Activated CD8-positive, alpha-beta memory T cell treated with anti-CD3 and anti-CD28 coated beads, Interleukin-2, amount 10 ng/mL, durations not matched to agents 7 days and 5 days (primary cell): ENCODE results near the gene NPPA. TPM values are rescaled to one million over a fixed set of nuclear protein-coding genes. Genes with fewer than 3 reads are reported as not detected.

Experiments used
- ATAC-seq: fragments of 150-1000 bp; cut with Tn5 transposase; one replicate; pipeline ENCODE4 v1.10.0; 2021; ENCODE audit warnings: moderate library complexity
- CTCF ChIA-PET: fragments of 350-600 bp; sonication (Branson Sonifier 250); formaldehyde crosslinking; loops from one replicate; lab custom pipeline; 2021; ENCODE audit warnings: antibody characterized with exemption; lab: Charles Lee
- DNase-seq: peaks from one replicate; pipeline ENCODE4 v3.0.0-alpha.2; 2020
- H3K27ac Mint-ChIP-seq: one replicate; pipeline ENCODE4 v1.8.0; 2021; ENCODE audit warnings: mild to moderate bottlenecking, mixed read lengths
- H3K27me3 Mint-ChIP-seq: one replicate; pipeline ENCODE4 v1.8.0; 2021; ENCODE audit warnings: mixed read lengths
- H3K36me3 Mint-ChIP-seq: one replicate; pipeline ENCODE4 v1.8.0; 2021; ENCODE audit warnings: mild to moderate bottlenecking, mixed read lengths
- H3K4me1 Mint-ChIP-seq: one replicate; pipeline ENCODE4 v1.8.0; 2021; ENCODE audit warnings: mixed read lengths
- H3K4me3 Mint-ChIP-seq: one replicate; pipeline ENCODE4 v1.8.0; 2021; ENCODE audit warnings: mild to moderate bottlenecking, moderate library complexity, mixed read lengths
- H3K9me3 Mint-ChIP-seq: one replicate; pipeline ENCODE4 v1.8.0; 2022; ENCODE audit warnings: low read depth, mixed read lengths
- total RNA-seq, 2 experiments: library from RNA; stranded (reverse); gene quantifications; one replicate each; pipeline ENCODE4 v1.2.3, GENCODE V29; 2021

Gene NPPA
- total RNA-seq, 2 experiments from 2014 or later = not detected

DNA sequence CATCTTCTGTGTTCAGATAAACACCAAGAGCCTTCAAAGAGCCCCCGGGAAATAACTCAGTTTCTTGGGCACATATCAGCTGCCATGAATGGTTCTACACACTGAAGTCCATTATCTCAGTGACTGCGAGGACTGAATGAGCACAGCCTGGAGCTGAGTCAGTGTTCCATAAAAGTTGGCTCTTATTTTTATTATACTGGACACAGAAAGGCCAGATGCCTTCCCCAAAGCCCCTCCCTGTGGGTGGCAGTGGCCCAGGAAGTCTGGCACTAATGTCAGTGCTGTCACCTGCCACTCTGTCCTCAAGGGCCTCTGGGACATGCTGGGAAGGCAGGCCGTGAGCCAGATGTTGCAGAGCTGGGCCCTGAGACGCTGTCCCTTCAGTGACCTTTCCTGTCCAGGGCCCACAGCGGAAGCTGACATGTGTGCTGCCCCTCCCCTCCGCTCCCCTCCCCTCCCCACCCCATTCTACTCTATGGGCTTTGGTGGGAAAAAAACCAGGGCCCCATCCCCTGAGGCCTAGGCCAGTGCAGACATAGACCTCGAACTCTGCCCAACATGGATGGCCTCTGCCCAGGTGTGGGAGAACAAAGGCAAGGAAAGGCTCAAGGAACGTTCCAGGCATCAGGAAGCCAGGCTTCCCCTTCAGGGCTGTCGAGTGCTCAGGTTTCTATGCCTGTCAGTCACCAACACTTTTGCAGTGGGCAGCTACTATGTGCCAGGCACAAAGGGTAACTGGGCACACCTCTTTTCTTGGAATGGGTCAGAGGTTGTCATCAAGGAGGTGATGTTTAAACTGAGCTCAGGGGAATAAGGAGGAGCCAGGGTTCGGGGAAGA, 33.5 kb upstream of the NPPA start:
- ATAC-seq (no peak), DNase-seq (no peak)
- H3K36me3 Mint-ChIP-seq = no peaks in the 10 kb centered on the region
- H3K4me3 Mint-ChIP-seq = no peak overlapping the region
- H3K27me3 Mint-ChIP-seq = peaks cover 10% of the 10 kb centered on the region
- CTCF ChIA-PET = interaction anchor here (1.1 kb wide), 1 partner anchor 8 kb away, joined by 3 read pairs; no protein-coding TSS in a partner anchor
- no peaks in the 10 kb centered on the region for H3K9me3 Mint-ChIP-seq
- H3K4me1 Mint-ChIP-seq = no peaks in the 10 kb centered on the region
- no peak overlapping the region for H3K27ac Mint-ChIP-seq

DNA sequence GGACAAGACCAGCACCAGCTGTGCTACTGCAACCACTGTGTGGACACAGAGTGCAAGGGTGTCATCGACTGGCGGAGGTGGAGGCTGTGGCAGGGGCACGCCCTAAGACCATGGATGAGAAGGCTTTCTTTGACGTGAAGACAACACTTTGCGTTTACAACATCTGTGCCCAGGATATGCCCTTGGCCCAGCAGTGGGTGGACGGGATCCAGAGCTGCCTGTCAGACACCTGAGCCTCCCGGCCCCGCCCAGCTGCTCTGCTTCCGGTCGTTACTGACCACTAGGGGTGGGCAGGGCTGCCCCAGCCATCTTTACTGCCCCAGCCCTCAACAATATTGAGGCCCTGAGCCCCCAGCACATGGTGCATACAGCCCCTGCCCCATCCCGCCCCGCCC, 32.6 kb upstream of the NPPA start:
- H3K36me3 Mint-ChIP-seq = no peaks in the 10 kb centered on the region
- CTCF ChIA-PET = interaction anchor here (0.6 kb wide), 1 partner anchor 27 kb away, joined by 3 read pairs; no protein-coding TSS in a partner anchor
- no peak overlapping the region for H3K4me3 Mint-ChIP-seq
- no peaks in the 10 kb centered on the region for H3K4me1 Mint-ChIP-seq
- no peak overlapping the region for H3K27ac Mint-ChIP-seq
- H3K9me3 Mint-ChIP-seq = no peaks in the 10 kb centered on the region
- ATAC-seq (no peak), DNase-seq (no peak)
- H3K27me3 Mint-ChIP-seq = peaks cover 8% of the 10 kb centered on the region

DNA sequence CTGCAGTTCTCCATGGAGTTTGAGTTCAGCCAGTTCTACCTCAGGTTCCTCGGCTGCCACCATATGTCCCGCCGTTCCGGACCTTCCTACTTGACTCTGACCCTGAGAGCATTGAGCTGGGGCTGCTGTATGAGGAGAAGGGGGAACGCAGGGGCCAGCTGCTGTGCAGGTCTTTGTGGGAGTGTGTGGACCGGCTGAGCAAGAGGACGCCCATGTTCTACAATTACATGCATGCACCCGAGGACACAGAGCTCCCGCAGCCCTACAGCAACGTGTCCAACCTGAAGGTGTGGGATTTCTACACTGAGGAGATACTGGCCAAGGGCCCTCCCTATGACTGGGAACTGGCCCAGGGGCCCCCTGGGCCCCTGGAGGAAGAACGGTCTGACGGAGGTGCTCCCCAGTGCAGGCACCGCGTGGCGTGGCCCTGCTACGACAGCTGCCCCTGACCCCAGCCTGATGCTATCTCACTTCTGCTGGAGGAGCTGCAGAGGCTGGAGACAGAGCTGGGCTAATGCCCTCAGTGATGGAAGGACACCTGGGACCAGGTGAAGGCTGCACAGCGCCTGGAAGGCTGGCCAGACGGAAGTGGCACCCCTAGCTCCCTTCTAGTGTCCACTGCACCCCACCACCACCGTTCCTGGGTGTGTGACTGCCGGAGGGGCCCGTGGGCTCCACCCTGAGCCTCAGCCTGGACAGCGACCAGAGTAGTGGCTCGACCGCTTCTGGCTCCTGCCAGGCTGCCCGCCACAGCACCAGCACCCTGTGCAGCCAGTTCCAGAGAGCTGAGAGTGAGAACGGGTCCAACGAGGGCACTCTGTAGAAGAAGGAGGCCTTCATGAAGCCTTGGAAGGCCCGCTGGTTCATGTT, 32.0 kb upstream of the NPPA start:
- ATAC-seq = no peak
- H3K9me3 Mint-ChIP-seq = no peaks in the 10 kb centered on the region
- no peaks in the 10 kb centered on the region for H3K4me1 Mint-ChIP-seq
- no peaks in the 10 kb centered on the region for H3K36me3 Mint-ChIP-seq
- CTCF ChIA-PET = interaction anchor here (0.6 kb wide), 1 partner anchor 28 kb away, joined by 3 read pairs; no protein-coding TSS in a partner anchor
- peaks cover 8% of the 10 kb centered on the region for H3K27me3 Mint-ChIP-seq
- DNase-seq = no peak
- H3K4me3 Mint-ChIP-seq = no peak overlapping the region
- H3K27ac Mint-ChIP-seq = no peak overlapping the region

DNA sequence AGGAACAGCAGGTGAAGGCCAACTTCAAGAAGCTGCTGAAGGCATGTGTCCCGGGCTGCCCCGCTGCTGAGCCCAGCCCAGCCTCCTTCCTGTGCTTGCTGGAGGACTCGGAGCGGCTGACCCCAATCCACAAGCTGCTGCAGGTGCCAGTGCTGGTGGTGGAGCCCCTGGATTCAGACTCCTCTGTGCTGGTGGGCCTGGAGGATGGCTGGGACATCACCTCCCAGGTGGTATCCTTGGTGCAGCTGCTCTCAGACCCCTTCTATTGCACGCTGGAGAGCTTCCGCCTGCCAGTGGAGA, 31.3 kb upstream of the NPPA start:
- Mint-ChIP-seq H3K36me3 (no peaks in the 10 kb centered on the region), H3K27ac (no peak overlapping the region), H3K4me3 (no peak overlapping the region), H3K4me1 (no peaks in the 10 kb centered on the region), H3K9me3 (no peaks in the 10 kb centered on the region), H3K27me3 (peaks cover 8% of the 10 kb centered on the region)
- DNase-seq (no peak), ATAC-seq (no peak)
- CTCF ChIA-PET = no interaction called here

DNA sequence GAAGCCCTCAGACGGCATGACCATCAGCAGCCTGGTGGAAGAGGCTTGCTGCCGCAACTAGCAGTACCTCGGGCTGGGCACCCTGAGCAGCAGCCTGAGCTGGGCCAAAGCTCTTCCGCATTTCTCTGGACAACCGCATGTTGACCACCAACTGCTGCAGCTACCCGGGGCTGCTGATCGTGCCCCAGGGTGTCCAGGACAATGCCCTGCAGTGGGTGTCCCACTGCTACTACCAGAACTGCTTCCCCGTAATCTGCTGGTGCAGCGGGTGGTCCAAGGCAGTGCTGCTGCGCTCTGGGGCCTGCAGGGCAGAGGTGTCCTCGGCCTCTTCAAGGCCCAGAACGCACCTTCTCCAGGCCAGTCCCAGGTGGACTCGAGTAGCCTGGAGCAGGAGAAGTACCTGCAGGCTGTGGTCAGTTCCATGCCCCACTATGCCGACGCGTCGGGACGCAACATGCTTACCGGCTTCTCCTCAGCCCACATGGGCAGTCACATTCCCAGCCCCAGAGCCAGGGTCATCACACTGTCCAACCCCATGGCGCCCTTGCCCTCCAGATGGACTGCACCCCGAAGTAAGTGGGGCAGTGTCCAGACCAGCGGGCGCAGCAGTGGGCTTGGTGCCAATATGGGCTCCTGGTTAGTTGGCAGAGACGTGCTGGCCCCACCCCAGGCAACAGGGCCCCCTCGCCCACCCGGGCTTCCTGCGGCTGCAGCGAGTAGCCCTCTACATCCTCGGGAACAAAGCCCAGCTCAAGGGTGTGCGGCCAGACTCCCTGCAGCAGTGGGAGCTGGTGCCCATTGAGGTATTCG, 30.7 kb upstream of the NPPA start:
- Mint-ChIP-seq H3K4me1 (no peaks in the 10 kb centered on the region), H3K27ac (no peak overlapping the region), H3K9me3 (no peaks in the 10 kb centered on the region), H3K4me3 (no peak overlapping the region), H3K27me3 (peaks cover 11% of the 10 kb centered on the region), H3K36me3 (no peaks in the 10 kb centered on the region)
- DNase-seq (no peak), ATAC-seq (no peak)
- CTCF ChIA-PET = interaction anchor here (0.8 to 1.0 kb wide), 2 partner anchors 40 to 93 kb away, joined by 3 read pairs; no protein-coding TSS in a partner anchor

DNA sequence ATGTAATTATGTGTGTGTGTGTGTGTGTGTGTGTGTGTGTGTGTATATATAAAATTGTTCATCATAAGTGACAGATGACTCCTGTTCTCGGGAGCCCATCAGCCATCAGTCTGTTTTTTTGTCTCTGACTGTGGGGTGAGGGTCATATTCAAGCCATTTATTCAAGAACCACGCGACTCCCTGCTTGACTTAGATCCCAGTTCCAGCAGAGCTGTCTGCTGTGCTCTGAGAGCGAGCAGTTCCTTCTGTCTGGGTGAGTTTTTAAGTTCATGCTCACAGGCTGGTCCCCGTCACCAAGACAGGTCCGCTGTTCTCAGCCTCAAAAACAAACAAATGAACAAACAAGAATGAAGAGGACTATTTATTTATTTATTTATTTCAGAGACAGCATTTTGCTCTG, 29.5 kb upstream of the NPPA start:
- Mint-ChIP-seq H3K36me3 (no peaks in the 10 kb centered on the region), H3K27ac (no peak overlapping the region), H3K4me3 (no peak overlapping the region), H3K27me3 (peaks cover 10% of the 10 kb centered on the region), H3K4me1 (no peaks in the 10 kb centered on the region), H3K9me3 (no peaks in the 10 kb centered on the region)
- CTCF ChIA-PET = no interaction called here
- no peak for DNase-seq
- no peak for ATAC-seq

DNA sequence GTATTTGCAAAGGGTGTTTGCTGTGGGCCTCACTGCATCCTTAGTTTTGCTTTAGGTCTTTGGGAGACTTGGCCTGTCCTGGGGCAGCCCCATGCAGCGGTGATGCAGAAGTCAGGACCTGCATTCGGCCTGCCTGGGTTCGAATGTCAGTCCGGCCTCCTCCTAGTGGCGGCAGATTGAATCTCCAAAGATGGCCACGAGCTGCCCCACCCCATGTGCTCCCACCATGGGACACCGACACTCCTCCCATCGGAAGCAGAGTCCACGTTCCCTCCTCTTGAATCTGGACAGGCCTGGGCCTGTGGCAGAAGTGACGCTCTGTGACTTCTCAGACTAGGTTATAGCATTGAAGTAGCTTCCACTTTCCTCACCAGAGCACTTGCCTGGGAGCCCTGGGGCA, 27.5 kb upstream of the NPPA start:
- Mint-ChIP-seq H3K27me3 (peaks cover 13% of the 10 kb centered on the region), H3K27ac (no peak overlapping the region), H3K4me1 (no peaks in the 10 kb centered on the region), H3K9me3 (no peaks in the 10 kb centered on the region), H3K36me3 (no peaks in the 10 kb centered on the region), H3K4me3 (no peak overlapping the region)
- ATAC-seq (no peak), DNase-seq (no peak)
- CTCF ChIA-PET = no interaction called here

DNA sequence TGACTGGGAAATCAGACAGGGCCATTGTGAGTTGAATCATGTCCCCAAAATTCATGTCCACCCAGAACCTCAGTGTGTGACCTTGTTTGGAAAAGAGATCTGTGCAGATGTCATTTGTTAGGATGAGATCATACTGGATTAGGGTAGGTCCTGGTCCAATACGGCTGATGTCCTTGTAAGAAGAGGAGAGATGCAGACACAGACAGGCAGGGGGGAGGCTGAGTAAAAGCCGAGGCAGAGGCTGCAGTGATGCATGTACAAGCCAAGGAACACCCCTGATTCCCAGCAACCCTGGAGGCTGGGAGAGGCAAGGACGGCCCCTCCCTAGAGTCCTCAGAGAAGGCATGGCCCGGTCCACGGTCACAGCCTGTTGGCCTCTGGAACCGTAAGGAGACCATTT, 27.0 kb upstream of the NPPA start:
- Mint-ChIP-seq H3K4me1 (no peaks in the 10 kb centered on the region), H3K4me3 (no peak overlapping the region), H3K9me3 (no peaks in the 10 kb centered on the region), H3K27ac (no peak overlapping the region), H3K27me3 (peaks cover 17% of the 10 kb centered on the region), H3K36me3 (no peaks in the 10 kb centered on the region)
- ATAC-seq (no peak), DNase-seq (no peak)
- CTCF ChIA-PET = no interaction called here

DNA sequence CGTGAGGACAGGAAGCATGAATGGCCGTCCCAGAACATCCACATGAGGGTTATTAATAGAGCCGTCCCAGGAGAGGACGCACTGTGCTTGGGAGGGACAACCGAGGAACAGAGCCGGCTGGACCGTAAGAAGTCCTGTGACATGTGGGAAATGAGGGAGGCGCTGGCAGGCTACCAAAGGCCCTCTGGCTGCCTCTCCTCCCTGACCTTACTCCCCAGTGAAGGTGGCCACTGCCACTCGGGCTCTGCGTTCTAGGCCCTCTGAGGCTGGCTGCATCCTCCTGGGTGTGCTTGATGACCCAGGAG, 26.6 kb upstream of the NPPA start:
- Mint-ChIP-seq H3K27me3 (peaks cover 20% of the 10 kb centered on the region), H3K27ac (no peak overlapping the region), H3K9me3 (no peaks in the 10 kb centered on the region), H3K36me3 (no peaks in the 10 kb centered on the region), H3K4me1 (no peaks in the 10 kb centered on the region), H3K4me3 (no peak overlapping the region)
- CTCF ChIA-PET = no interaction called here
- DNase-seq = no peak
- no peak for ATAC-seq

DNA sequence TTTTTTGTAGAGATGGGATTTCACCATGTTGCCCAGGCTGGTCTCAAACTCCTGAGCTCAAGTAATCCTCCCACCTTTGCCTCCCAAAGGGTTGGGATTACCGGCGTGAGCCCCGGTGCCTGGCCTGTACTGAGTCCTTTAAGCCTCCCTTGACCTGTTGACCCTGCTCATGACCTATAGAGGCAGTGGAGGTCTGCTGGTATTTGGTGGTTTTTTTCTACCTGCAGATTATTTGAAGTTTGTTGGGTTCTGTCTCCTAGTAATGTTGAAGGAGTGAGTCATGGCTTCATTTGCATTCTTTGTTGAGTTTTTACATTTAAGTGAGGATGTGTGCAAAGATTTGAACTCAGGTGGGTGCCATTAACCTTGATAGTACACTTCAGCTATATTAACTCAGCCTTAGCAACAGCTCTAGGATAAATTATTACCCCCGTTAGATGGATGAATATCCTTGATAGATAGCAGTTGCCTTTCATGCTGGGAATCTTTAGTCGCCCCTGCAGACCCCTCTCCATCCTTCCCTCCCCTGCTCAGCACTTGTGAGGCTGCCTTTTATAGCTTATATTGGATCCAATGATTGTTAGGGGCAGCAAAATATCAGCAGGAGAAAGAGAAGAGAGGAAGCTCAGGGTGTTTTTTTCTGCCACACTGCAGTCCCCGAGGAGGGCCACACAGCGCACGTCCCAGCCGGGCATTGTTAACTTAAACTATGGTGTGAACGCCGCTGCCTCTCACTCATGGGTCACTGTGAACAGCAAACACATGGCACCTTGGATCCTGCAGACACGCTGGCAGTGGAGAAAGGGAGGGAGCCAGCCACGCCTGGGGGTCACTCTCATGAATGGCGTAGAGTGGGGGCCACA, 26.0 kb upstream of the NPPA start:
- H3K4me1 Mint-ChIP-seq = no peaks in the 10 kb centered on the region
- H3K9me3 Mint-ChIP-seq = no peaks in the 10 kb centered on the region
- H3K27me3 Mint-ChIP-seq = peaks cover 21% of the 10 kb centered on the region
- H3K4me3 Mint-ChIP-seq = no peak overlapping the region
- no peaks in the 10 kb centered on the region for H3K36me3 Mint-ChIP-seq
- ATAC-seq (no peak), DNase-seq (no peak)
- CTCF ChIA-PET = interaction anchor here (0.8 to 1.1 kb wide), 2 partner anchors 8 to 35 kb away, joined by 3 read pairs; no protein-coding TSS in a partner anchor
- no peak overlapping the region for H3K27ac Mint-ChIP-seq

DNA sequence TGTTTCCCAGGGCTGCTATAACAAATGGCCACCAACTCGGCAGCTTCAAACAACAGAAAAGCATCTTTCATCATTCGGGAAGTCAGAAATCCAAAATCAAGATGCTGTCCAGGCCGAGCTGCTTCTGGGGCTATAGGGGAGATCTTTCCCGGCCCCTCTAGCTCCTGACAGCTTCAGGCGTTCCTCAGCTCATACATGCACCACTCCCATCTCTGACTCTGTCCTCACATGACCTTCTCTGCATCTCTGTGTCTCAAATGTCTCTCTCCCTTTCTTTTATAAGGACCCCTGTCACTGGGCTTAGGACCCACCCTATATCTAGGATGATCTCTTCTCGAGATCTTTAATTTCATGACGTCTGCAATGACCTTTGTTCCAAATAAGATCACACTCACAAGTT, 25.0 kb upstream of the NPPA start:
- Mint-ChIP-seq H3K4me3 (no peak overlapping the region), H3K36me3 (no peaks in the 10 kb centered on the region), H3K4me1 (no peaks in the 10 kb centered on the region), H3K27me3 (peaks cover 21% of the 10 kb centered on the region), H3K9me3 (no peaks in the 10 kb centered on the region), H3K27ac (no peak overlapping the region)
- CTCF ChIA-PET = interaction anchor here (1.1 kb wide), 1 partner anchor 34 kb away, joined by 3 read pairs; no protein-coding TSS in a partner anchor
- no peak for ATAC-seq
- DNase-seq = no peak

DNA sequence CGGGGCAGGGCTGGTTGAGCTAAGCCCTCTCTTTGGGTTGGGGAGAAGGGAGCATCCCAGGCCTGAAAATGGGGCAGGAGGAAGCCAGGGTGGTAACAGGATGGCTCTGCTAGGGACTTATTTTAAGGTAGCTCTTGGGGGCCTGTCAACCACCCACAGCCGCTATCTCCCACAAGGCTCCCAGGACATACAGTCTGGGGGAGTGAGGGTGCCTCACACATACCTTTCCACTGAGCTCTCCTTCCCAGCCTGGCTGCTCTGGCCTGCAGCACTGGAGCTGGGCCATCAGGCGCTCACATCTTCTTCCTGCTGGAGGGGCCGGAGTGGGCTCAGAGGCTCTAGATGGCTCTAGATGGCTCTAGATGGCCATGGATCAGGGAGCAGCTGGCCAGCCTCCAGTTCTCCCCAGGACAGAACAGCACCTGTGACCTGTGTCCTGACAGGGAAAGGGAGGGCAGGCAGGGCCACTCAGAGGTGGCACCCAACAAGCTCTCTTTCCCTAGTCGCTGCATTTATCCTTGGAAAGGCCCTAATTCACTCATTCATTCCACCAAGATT, 22.1 kb upstream of the NPPA start:
- no peak for ATAC-seq
- Mint-ChIP-seq H3K4me1 (no peaks in the 10 kb centered on the region), H3K4me3 (no peak overlapping the region), H3K27me3 (peaks cover 23% of the 10 kb centered on the region), H3K36me3 (no peaks in the 10 kb centered on the region), H3K9me3 (no peaks in the 10 kb centered on the region), H3K27ac (no peak overlapping the region)
- CTCF ChIA-PET = interaction anchor here (1.2 to 1.4 kb wide), 2 partner anchors 23 to 31 kb away, joined by 3 read pairs; no protein-coding TSS in a partner anchor
- no peak for DNase-seq
